ENCODE measurements around the gene EDAR. TPM values are rescaled to one million over a fixed set of nuclear protein-coding genes. Genes with fewer than 3 reads are reported as not detected.

The EDAR gene
- total RNA-seq, 4 donors from 2014 or later: 0.38 to 5.0 (median 0.88) TPM; not detected in 1

DNA sequence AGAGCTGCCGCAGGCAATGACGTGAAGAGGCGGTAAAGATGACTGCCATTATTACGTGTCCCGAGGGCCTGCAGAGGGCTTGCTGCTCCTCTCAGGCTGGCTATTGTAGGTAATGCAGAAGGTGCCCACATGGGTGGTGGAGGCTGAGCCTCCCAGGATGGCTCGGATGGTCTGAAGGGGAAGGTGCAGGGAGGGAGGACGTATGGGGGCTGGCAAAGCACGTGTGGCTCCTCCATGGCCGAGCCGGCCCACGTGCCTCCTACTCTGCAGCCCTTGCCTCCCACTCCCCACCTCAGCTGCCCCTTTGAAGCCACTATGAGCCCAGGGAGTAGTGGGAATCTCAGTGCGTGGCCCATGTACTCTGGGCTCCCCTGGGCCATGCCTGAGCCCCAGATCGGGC lies 48.9 kb downstream of the EDAR start:
- Histone ChIP-seq H3K4me3 (no peak overlapping the region), H3K4me1 (no peaks in the 10 kb centered on the region), H3K27ac (no peak overlapping the region), H3K36me3 (no peaks in the 10 kb centered on the region), H3K27me3 (no peaks in the 10 kb centered on the region), H3K9me3 (no peaks in the 10 kb centered on the region)
- TF ChIP-seq POLR2A (IDR thresholded peaks at IDR 0.05) (no peak), CTCF (IDR thresholded peaks at IDR 0.05) (no peak)
- no peak for DNase-seq

DNA sequence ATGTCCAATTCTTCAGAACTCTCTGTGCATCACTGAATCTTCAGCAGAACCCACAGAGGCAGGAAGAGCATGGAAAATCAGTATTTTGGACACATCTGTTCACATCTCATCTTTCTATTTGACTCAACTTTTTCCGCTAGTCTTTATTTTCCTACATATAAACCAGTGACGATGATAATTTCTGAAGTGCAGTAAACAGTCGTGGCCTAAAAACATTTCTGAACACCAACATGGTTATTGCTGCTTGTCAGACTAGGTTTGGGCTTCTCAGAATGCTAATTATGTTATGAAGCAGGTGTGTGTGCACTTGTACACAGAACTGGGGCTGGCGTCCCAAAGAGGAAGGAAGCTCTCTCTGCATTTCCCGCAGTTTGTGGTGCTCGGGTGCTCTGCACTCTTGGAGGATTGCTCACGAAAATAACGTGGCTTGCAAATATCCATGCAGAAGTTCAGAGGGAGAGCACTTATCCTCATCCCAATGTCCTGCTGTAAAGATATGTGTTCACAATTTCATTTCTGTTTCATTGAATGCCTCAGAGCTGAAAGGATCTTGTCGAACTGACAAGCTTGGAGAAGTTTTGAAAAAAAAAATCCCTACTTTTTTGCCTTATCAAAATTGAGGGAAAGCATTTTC lies 50.8 kb downstream of the EDAR start:
- Histone ChIP-seq H3K4me1 (peaks cover 0 to 16% (median 4%) of the 10 kb centered on the region in 4 donors), H3K27ac (no peak overlapping the region), H3K4me3 (no peak overlapping the region), H3K36me3 (no peaks in the 10 kb centered on the region), H3K27me3 (no peaks in the 10 kb centered on the region), H3K9me3 (no peaks in the 10 kb centered on the region)
- TF ChIP-seq CTCF (IDR thresholded peaks at IDR 0.05): no peak
- no peak for DNase-seq

- Histone ChIP-seq H3K36me3 (no peaks in the 10 kb centered on the region), H3K4me1 (peaks cover 0 to 16% (median 4%) of the 10 kb centered on the region in 4 donors), H3K9me3 (no peaks in the 10 kb centered on the region), H3K4me3 (no peak overlapping the region), H3K27ac (no peak overlapping the region), H3K27me3 (no peaks in the 10 kb centered on the region)
- no peak for DNase-seq
- TF ChIP-seq POLR2A (IDR thresholded peaks at IDR 0.05): no peak
- TF ChIP-seq CTCF (IDR thresholded peaks at IDR 0.05): no peak
Measured at GRCh38 chr2:108937367-108938017, 51.5 kb downstream of the EDAR start.

GRCh38 chr2:108936866-108937265 lies 52.2 kb downstream of the EDAR start:
- no peaks in the 10 kb centered on the region for H3K36me3 ChIP-seq
- peak in 1 of 3 donors; percentile 14 for DNase-seq
- peaks cover 0 to 16% (median 4%) of the 10 kb centered on the region in 4 donors for H3K4me1 ChIP-seq
- TF ChIP-seq CTCF (IDR thresholded peaks at IDR 0.05) (no peak), POLR2A (IDR thresholded peaks at IDR 0.05) (no peak)
- H3K27me3 ChIP-seq: no peaks in the 10 kb centered on the region
- H3K4me3 ChIP-seq: no peak overlapping the region
- no peak overlapping the region for H3K27ac ChIP-seq
- no peaks in the 10 kb centered on the region for H3K9me3 ChIP-seq

DNA sequence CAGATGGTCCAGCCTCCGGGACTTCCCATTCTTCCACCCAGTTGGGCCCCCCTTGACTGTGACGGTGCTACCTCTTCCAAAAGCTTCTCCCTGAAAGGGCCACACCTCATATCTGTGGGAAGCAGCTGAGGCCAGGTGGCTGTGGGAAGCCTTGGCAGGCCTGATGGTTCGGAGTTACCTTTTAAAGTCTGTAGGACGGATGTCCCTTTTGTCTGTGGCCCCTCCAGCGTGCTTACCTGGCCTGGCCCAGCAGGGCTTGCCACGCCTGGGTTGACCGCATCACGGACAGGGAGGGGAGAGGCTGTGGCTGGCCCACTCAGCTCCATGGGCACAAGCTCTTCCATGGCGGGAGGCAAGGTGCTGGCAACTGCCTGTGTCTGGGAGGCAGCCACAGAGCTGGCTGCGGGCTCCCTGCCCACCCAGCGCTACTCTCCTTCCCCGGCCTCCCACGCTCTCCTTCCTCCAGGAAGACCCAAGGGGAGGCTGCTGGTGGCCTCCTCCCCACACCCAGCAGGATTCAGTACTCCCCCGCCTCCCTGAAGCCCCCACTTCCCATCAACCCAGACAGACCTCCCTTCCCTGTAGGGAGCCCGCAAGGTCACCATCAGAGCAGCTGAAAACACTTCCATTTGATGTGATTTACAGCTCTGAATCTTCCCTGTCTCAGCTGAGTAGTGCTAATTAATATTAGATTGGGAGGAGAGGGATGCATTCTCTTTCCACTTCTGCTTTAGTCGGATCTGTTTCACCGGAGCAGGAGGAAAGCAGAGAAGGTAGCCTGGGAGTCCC lies 52.8 kb downstream of the EDAR start:
- H3K27me3 ChIP-seq: no peaks in the 10 kb centered on the region
- no peak overlapping the region for H3K4me3 ChIP-seq
- H3K4me1 ChIP-seq: peaks cover 0 to 16% (median 4%) of the 10 kb centered on the region in 4 donors
- H3K27ac ChIP-seq: no peak overlapping the region
- H3K9me3 ChIP-seq: no peaks in the 10 kb centered on the region
- peak in 1 of 3 donors; percentile 38 for DNase-seq
- TF ChIP-seq POLR2A (IDR thresholded peaks at IDR 0.05): no peak
- TF ChIP-seq CTCF (IDR thresholded peaks at IDR 0.05): no peak
- H3K36me3 ChIP-seq: no peaks in the 10 kb centered on the region

Measured in Peyer's patch (tissue), 4 donors.